Measurements from ENCODE around the gene PPP1R3A.
"Not testable (repeated sequence)": the region's sequence is repeated elsewhere in the genome, so short reads cannot be mapped to it uniquely, and the experiment has no call there.

The PPP1R3A gene

GRCh38 chr7:113918946-113919345 lies at the start of gene PPP1R3A:
TSS of gene PPP1R3A (minus strand) at chr7:113919009. CDS start at chr7:113918996, 13 bp downstream.
- no peak for ATAC-seq

GRCh38 chr7:113963356-113963755 lies 44.5 kb upstream of the PPP1R3A start:
- ATAC-seq, result no peak

GRCh38 chr7:113959910-113960309 lies 41.1 kb upstream of the PPP1R3A start:
- ATAC-seq, result no peak

GRCh38 chr7:113955157-113955556 lies 36.3 kb upstream of the PPP1R3A start:
- no peak for ATAC-seq

- no peak for ATAC-seq
Observed at GRCh38 chr7:113953553-113953952, 34.7 kb upstream of the PPP1R3A start.

- no peak for ATAC-seq
Observed at GRCh38 chr7:113945018-113945938, 26.5 kb upstream of the PPP1R3A start.

GRCh38 chr7:113936982-113937381 lies 18.2 kb upstream of the PPP1R3A start:
- no peak for ATAC-seq

- no peak for ATAC-seq
Observed at GRCh38 chr7:113936535-113936934, 17.7 kb upstream of the PPP1R3A start.

GRCh38 chr7:113929389-113929788 lies 10.6 kb upstream of the PPP1R3A start:
- not testable (repeated sequence) for ATAC-seq

GRCh38 chr7:113928112-113928511 lies 9.3 kb upstream of the PPP1R3A start:
- no peak for ATAC-seq

- ATAC-seq, result no peak
Observed at GRCh38 chr7:113922049-113922448, 3.2 kb upstream of the PPP1R3A start.

GRCh38 chr7:113921363-113921762 lies 2.6 kb upstream of the PPP1R3A start:
- no peak for ATAC-seq

- ATAC-seq, result no peak
Observed at GRCh38 chr7:113917840-113918239, 969 bp downstream of the PPP1R3A start.

GRCh38 chr7:113915956-113916355 lies 2.9 kb downstream of the PPP1R3A start:
- ATAC-seq, result no peak

- ATAC-seq, result no peak
Observed at GRCh38 chr7:113912876-113913275, 5.9 kb downstream of the PPP1R3A start.

- ATAC-seq, result no peak
Observed at GRCh38 chr7:113907617-113908016, 11.2 kb downstream of the PPP1R3A start.

- ATAC-seq, result no peak
Observed at GRCh38 chr7:113904521-113904920, 14.3 kb downstream of the PPP1R3A start.

GRCh38 chr7:113892818-113893217 lies 26.0 kb downstream of the PPP1R3A start:
- ATAC-seq, result no peak

GRCh38 chr7:113891828-113892227 lies 27.0 kb downstream of the PPP1R3A start:
- no peak for ATAC-seq

GRCh38 chr7:113891031-113891350 lies 27.8 kb downstream of the PPP1R3A start:
- ATAC-seq, result no peak

- no peak for ATAC-seq
Observed at GRCh38 chr7:113890331-113891030, 28.3 kb downstream of the PPP1R3A start.

- ATAC-seq, result no peak
Observed at GRCh38 chr7:113883096-113883495, 35.7 kb downstream of the PPP1R3A start.

GRCh38 chr7:113880559-113880958 lies 38.2 kb downstream of the PPP1R3A start:
- no peak for ATAC-seq

- no peak for ATAC-seq
Observed at GRCh38 chr7:113878394-113878992, 40.3 kb downstream of the PPP1R3A start.
